HUES64 (cell line): ENCODE results near the gene IFT81.

ENCODE experiments used
- H3K27ac ChIP-seq: 2 replicates; pipeline ENCODE4 v1.7.0; 2013; ENCODE audit warnings: low read depth, low read length, inconsistent platforms
- H3K27me3 ChIP-seq: 2 replicates; pipeline ENCODE4 v1.6.1; 2013; ENCODE audit warnings: mild to moderate bottlenecking, low read length; ENCODE audit not compliant: insufficient read depth
- H3K36me3 ChIP-seq: 2 replicates; pipeline ENCODE4 v1.6.1; 2013; ENCODE audit warnings: mild to moderate bottlenecking, low read length; ENCODE audit not compliant: insufficient read depth
- H3K4me1 ChIP-seq: 2 replicates; pipeline ENCODE4 v1.6.1; 2013; ENCODE audit warnings: mild to moderate bottlenecking, low read length, moderate library complexity; ENCODE audit not compliant: insufficient read depth
- H3K4me3 ChIP-seq: 2 replicates; pipeline ENCODE4 v1.5.1; 2013; ENCODE audit warnings: mild to moderate bottlenecking, low read length, moderate library complexity
- H3K9ac ChIP-seq: 2 replicates; pipeline ENCODE4 v1.6.1; 2013; ENCODE audit warnings: mild to moderate bottlenecking, low read depth, low read length
- H3K9me3 ChIP-seq: 2 replicates; pipeline ENCODE4 v1.6.1; 2013; ENCODE audit warnings: low read depth, low read length; ENCODE audit not compliant: insufficient read depth
- WGBS: fragments of 150-250, 120-280 bp; methylation state at CpG from one replicate; pipeline ENCODE4 v1.1.7; 2013; ENCODE audit warnings: missing lambda C conversion rate; 5-methylcytosine and 5-hydroxymethylcytosine counted together

IFT81 gene

DNA sequence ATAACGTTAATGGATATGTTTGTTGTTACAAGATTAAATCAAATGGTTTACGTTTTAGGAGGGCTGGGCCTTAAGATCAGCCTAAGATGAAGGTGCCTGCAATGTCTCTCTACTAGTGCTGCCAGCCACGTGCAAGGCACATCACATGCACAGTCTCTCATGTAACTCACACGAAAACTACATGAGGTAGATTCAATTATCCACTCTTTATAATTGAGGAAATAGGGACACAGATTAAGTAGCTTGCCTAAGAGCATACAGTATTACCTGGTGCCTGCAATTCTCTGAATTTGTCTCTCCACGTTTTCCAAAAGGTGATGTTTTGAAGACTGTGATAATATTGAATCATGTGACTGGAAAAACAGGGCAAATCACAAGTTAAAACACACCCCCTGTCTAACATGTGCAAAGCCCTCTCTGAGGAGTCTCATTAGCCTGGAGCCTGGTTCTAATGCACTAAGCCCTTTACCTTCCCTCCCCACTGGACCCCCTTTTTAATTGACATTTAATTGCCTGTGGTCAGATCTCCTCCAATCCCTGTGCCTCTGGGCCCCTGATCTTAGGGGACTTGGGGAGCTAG, 142.3 kb downstream of the IFT81 start:
- no peak overlapping the region for H3K9ac ChIP-seq
- no peaks in the 10 kb centered on the region for H3K36me3 ChIP-seq
- no peak overlapping the region for H3K4me3 ChIP-seq
- WGBS = 92% methylated on average over 5 of the region's 5 CpGs
- peaks cover 33% of the 10 kb centered on the region for H3K4me1 ChIP-seq
- H3K27ac ChIP-seq = no peak overlapping the region
- H3K9me3 ChIP-seq = no peaks in the 10 kb centered on the region
- no peaks in the 10 kb centered on the region for H3K27me3 ChIP-seq

DNA sequence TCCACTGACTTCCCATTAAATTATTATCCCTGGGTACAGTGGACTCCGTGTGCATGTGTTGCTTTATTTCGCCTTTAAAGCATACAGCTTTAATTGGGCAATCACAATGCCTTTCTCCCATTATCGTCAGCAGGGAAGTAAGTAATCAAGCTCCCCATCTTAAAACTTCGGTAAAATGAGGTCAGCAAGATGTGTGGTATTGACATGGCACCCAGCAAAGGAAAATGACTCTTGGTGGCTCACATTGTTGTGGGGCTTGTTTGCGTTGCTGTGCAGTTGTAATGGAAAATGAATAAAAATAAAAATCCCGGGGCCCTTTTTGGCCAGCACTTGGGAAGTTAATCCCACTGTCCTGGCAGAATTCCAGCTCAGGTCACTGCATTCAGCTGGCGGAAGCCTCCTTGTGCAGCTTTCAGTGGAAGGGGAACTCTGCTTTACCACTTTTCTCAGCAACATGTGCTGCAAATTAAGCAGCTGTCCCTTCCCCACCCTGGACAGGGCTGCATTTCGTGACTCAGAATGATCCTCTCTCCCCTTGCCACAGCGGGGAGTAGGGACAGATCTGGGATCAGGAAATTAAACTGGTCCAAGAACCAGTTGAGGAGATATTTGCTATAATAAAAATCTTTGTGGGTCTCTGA, 142.9 kb downstream of the IFT81 start:
- H3K9me3 ChIP-seq = no peaks in the 10 kb centered on the region
- H3K4me1 ChIP-seq = peaks cover 33% of the 10 kb centered on the region
- no peaks in the 10 kb centered on the region for H3K27me3 ChIP-seq
- H3K9ac ChIP-seq = peak overlapping the region; percentile 41
- no peaks in the 10 kb centered on the region for H3K36me3 ChIP-seq
- H3K4me3 ChIP-seq = no peak overlapping the region
- H3K27ac ChIP-seq = peak overlapping the region; percentile 38; the same call in 1 of the 2 replicates
- WGBS = 67% methylated on average over 9 of the region's 9 CpGs
